H9 (cell line): ENCODE results near the gene CSNK2B. TPM values are rescaled to one million over a fixed set of nuclear protein-coding genes. Genes with fewer than 3 reads are reported as not detected.

Experiments
- DNase-seq: peaks from one replicate; pipeline ENCODE4 v3.0.0-alpha.2; 2017
- H2AFZ ChIP-seq: one replicate; pipeline ENCODE4 v1.6.1; 2013; ENCODE audit warnings: mild to moderate bottlenecking, low read length, control low read depth, moderate library complexity
- H2AK5ac ChIP-seq: 2 replicates; pipeline ENCODE4 v1.6.1; 2013; ENCODE audit warnings: low read length, control low read depth, mixed read lengths; ENCODE audit not compliant: insufficient read length
- H2BK120ac ChIP-seq: one replicate; pipeline ENCODE4 v1.6.1; 2013; ENCODE audit warnings: low read depth, mild to moderate bottlenecking, low read length, control low read depth, inconsistent platforms; ENCODE audit not compliant: poor library complexity, severe bottlenecking
- H2BK12ac ChIP-seq: 2 replicates; pipeline ENCODE4 v1.6.1; 2013; ENCODE audit warnings: low read length, control low read depth, mixed read lengths, low read depth; ENCODE audit not compliant: insufficient read length
- H2BK15ac ChIP-seq: 2 replicates; pipeline ENCODE4 v1.6.1; 2013; ENCODE audit warnings: low read depth, low read length, control low read depth
- H2BK20ac ChIP-seq: one replicate; pipeline ENCODE4 v1.6.1; 2013; ENCODE audit warnings: low read depth, mild to moderate bottlenecking, low read length, control low read depth, inconsistent platforms; ENCODE audit not compliant: poor library complexity, severe bottlenecking
- H2BK5ac ChIP-seq: 2 replicates; pipeline ENCODE4 v1.6.1; 2013; ENCODE audit warnings: low read length, control low read depth, mixed read lengths; ENCODE audit not compliant: insufficient read length
- H3K14ac ChIP-seq: 2 replicates; pipeline ENCODE4 v1.6.1; 2013; ENCODE audit warnings: low read length, control low read depth; ENCODE audit not compliant: insufficient read depth
- H3K18ac ChIP-seq: 2 replicates; pipeline ENCODE4 v1.6.1; 2013; ENCODE audit warnings: low read depth, mild to moderate bottlenecking, mixed read lengths, low read length, control low read depth; ENCODE audit not compliant: insufficient read length
- H3K23ac ChIP-seq: 2 replicates; pipeline ENCODE4 v1.6.1; 2013; ENCODE audit warnings: low read length, control low read depth, mixed read lengths, low read depth; ENCODE audit not compliant: insufficient read length
- H3K23me2 ChIP-seq: 2 replicates; pipeline ENCODE4 v1.6.1; 2013; ENCODE audit warnings: low read depth, mild to moderate bottlenecking, mixed read lengths, low read length, control low read depth; ENCODE audit not compliant: insufficient read length, poor library complexity, severe bottlenecking
- H3K27ac ChIP-seq: 2 replicates; pipeline ENCODE4 v1.5.1; 2013; ENCODE audit warnings: low read length, control low read depth, mixed read lengths, low read depth; ENCODE audit not compliant: insufficient read length
- H3K27me3 ChIP-seq: 2 replicates; pipeline ENCODE4 v1.6.1; 2013; ENCODE audit warnings: low read length, control low read depth, inconsistent platforms; ENCODE audit not compliant: insufficient read depth
- H3K4ac ChIP-seq: 2 replicates; pipeline ENCODE4 v1.6.1; 2013; ENCODE audit warnings: low read depth, mild to moderate bottlenecking, control low read depth, inconsistent platforms, low read length, moderate library complexity
- H3K4me1 ChIP-seq: 2 replicates; pipeline ENCODE4 v1.6.1; 2013; ENCODE audit warnings: low read length, control low read depth, inconsistent platforms; ENCODE audit not compliant: insufficient read depth
- H3K4me2 ChIP-seq: 2 replicates; pipeline ENCODE4 v1.6.1; 2013; ENCODE audit warnings: low read length, control low read depth, mixed read lengths; ENCODE audit not compliant: insufficient read length, insufficient read depth
- H3K56ac ChIP-seq: 2 replicates; pipeline ENCODE4 v1.6.1; 2013; ENCODE audit warnings: low read depth, mild to moderate bottlenecking, mixed read lengths, low read length, control low read depth; ENCODE audit not compliant: insufficient read length
- H3K79me1 ChIP-seq: 2 replicates; pipeline ENCODE4 v1.6.1; 2013; ENCODE audit warnings: low read depth, mild to moderate bottlenecking, moderate library complexity, low read length, control low read depth, inconsistent platforms; ENCODE audit not compliant: insufficient read depth, poor library complexity, severe bottlenecking
- H3K79me2 ChIP-seq: 2 replicates; pipeline ENCODE4 v1.6.1; 2013; ENCODE audit warnings: low read length, control low read depth, inconsistent platforms; ENCODE audit not compliant: insufficient read depth
- H3K9ac ChIP-seq: 2 replicates; pipeline ENCODE4 v1.6.1; 2013; ENCODE audit warnings: low read length, control low read depth, mixed read lengths; ENCODE audit not compliant: insufficient read length; ENCODE audit errors: extremely low read depth
- H3K9me3 ChIP-seq: one replicate; pipeline ENCODE4 v1.6.1; 2013; ENCODE audit warnings: low read depth, low read length, inconsistent platforms; ENCODE audit not compliant: control insufficient read depth
- H3T11ph ChIP-seq: one replicate; pipeline ENCODE4 v1.6.1; 2013; ENCODE audit warnings: mild to moderate bottlenecking, low read length, control low read depth, inconsistent platforms
- H4K20me1 ChIP-seq: one replicate; pipeline ENCODE4 v1.6.1; 2013; ENCODE audit not compliant: control insufficient read depth, insufficient read length, insufficient read depth
- H4K5ac ChIP-seq: 2 replicates; pipeline ENCODE4 v1.6.1; 2013; ENCODE audit warnings: low read depth, mild to moderate bottlenecking, mixed read lengths, low read length, control low read depth; ENCODE audit not compliant: insufficient read length
- H4K8ac ChIP-seq: replicated peaks from 2 replicates; pipeline ENCODE4 v1.6.1; 2013; ENCODE audit warnings: low read length, control low read depth, mixed read lengths, low read depth; ENCODE audit not compliant: insufficient read length
- H4K91ac ChIP-seq: 2 replicates; pipeline ENCODE4 v1.6.1; 2013; ENCODE audit warnings: low read depth, mild to moderate bottlenecking, moderate library complexity, mixed read lengths, low read length, control low read depth; ENCODE audit not compliant: insufficient read length
- H3K27ac Mint-ChIP-seq, 3 experiments: 2 replicates in 2 of 3; 3 replicates in 1 of 3; pipeline ENCODE4 v1.8.0; 2020 to 2021; ENCODE audit warnings: mixed read lengths in 3 of 3, mild to moderate bottlenecking in 1 of 3, moderate library complexity in 1 of 3
- H3K27me3 Mint-ChIP-seq: 2 replicates; pipeline ENCODE4 v1.8.0; 2021; ENCODE audit warnings: low read depth, mild to moderate bottlenecking, moderate library complexity, mixed read lengths
- H3K36me3 Mint-ChIP-seq, 3 experiments: 2 replicates in 2 of 3; 3 replicates in 1 of 3; pipeline ENCODE4 v1.8.0; 2020 to 2021; ENCODE audit warnings: low read depth in 3 of 3, mixed read lengths in 3 of 3; ENCODE audit not compliant: insufficient read depth in 1 of 3
- H3K4me1 Mint-ChIP-seq, 2 experiments: 2 replicates each; pipeline ENCODE4 v1.8.0; 2020; ENCODE audit warnings: mixed read lengths in 2 of 2
- H3K4me3 Mint-ChIP-seq, 2 experiments: 2 replicates in 1 of 2; 3 replicates in 1 of 2; pipeline ENCODE4 v1.8.0; 2020 to 2021; ENCODE audit warnings: mild to moderate bottlenecking in 2 of 2, mixed read lengths in 2 of 2, moderate library complexity in 1 of 2
- H3K9me3 Mint-ChIP-seq, 2 experiments: 2 replicates in 1 of 2; 3 replicates in 1 of 2; pipeline ENCODE4 v1.8.0; 2020; ENCODE audit warnings: mild to moderate bottlenecking in 2 of 2, mixed read lengths in 2 of 2, moderate library complexity in 1 of 2
- CTCF ChIP-seq: fragments of 200-600 bp; sonication (generic); conservative IDR thresholded peaks from 3 replicates; pipeline ENCODE4 v1.8.0; 2021; ENCODE audit warnings: antibody characterized with exemption, mild to moderate bottlenecking
- WGBS: extraction: QIAGEN DNeasy Blood & Tissue Kit; methylation state at CpG from one replicate; pipeline ENCODE4 v1.1.7; 2013; ENCODE audit warnings: missing lambda C conversion rate, low lambda C conversion rate, mixed read lengths; ENCODE audit not compliant: insufficient read length; ENCODE audit errors: extremely low coverage; 5-methylcytosine and 5-hydroxymethylcytosine counted together
- total RNA-seq: library from RNA; stranded (reverse); gene quantifications from 2 replicates; pipeline ENCODE4 v1.2.1, GENCODE V29; 2021

CSNK2B gene
- total RNA-seq, 1 experiment from 2014 or later: 187 TPM

GRCh38 chr6:31641370-31641769 is 24.5 kb upstream of the CSNK2B start:
- no peak overlapping the region for H4K8ac ChIP-seq
- H3K4ac ChIP-seq: no peak overlapping the region
- Mint-ChIP-seq H3K4me1 (no peaks in the 10 kb centered on the region), H3K36me3 (peaks cover 45 to 89% (median 82%) of the 10 kb centered on the region in 3 experiments), H3K27me3 (no peaks in the 10 kb centered on the region), H3K27ac (peak overlapping the region in 1 of 3 experiments; percentile 73; a peak in 1 of 7 replicates), H3K4me3 (no peak overlapping the region), H3K9me3 (no peaks in the 10 kb centered on the region)
- no peak overlapping the region for H2BK5ac ChIP-seq
- no peak overlapping the region for H4K5ac ChIP-seq
- H2BK15ac ChIP-seq: no peak overlapping the region
- H3K18ac ChIP-seq: no peak overlapping the region
- H3K4me1 ChIP-seq: no peaks in the 10 kb centered on the region
- H2AK5ac ChIP-seq: no peak overlapping the region
- no peak overlapping the region for H3K27ac ChIP-seq
- no peak overlapping the region for H3K23ac ChIP-seq
- TF ChIP-seq CTCF: no peak
- no peak for DNase-seq
- no peaks in the 10 kb centered on the region for H3K23me2 ChIP-seq
- no peak overlapping the region for H2BK20ac ChIP-seq
- H3K56ac ChIP-seq: no peak overlapping the region
- no peak overlapping the region for H2AFZ ChIP-seq
- peaks cover 2% of the 10 kb centered on the region for H4K20me1 ChIP-seq
- H3K14ac ChIP-seq: no peak overlapping the region
- no peak overlapping the region for H3K4me2 ChIP-seq
- WGBS: no CpG with 5 or more reads among the region's 4 CpGs
- no peak overlapping the region for H3T11ph ChIP-seq
- H3K79me2 ChIP-seq: no peaks in the 10 kb centered on the region
- no peaks in the 10 kb centered on the region for H3K9me3 ChIP-seq
- no peak overlapping the region for H3K9ac ChIP-seq
- no peak overlapping the region for H4K91ac ChIP-seq
- H3K79me1 ChIP-seq: no peaks in the 10 kb centered on the region
- no peaks in the 10 kb centered on the region for H3K27me3 ChIP-seq
- H2BK120ac ChIP-seq: no peak overlapping the region
- no peak overlapping the region for H2BK12ac ChIP-seq
